Activated CD8-positive, alpha-beta memory T cell treated with anti-CD3 and anti-CD28 coated beads, Interleukin-2, amount 10 ng/mL, durations not matched to agents 7 days and 5 days (primary cell): ENCODE measurements around the gene TIPIN. TPM values are rescaled to one million over a fixed set of nuclear protein-coding genes. Genes with fewer than 3 reads are reported as not detected.

Experiments used
- ATAC-seq: fragments of 150-1000 bp; cut with Tn5 transposase; one replicate; pipeline ENCODE4 v1.10.0; 2021; ENCODE audit warnings: moderate library complexity
- CTCF ChIA-PET: fragments of 350-600 bp; sonication (Branson Sonifier 250); formaldehyde crosslinking; loops from one replicate; lab custom pipeline; 2021; ENCODE audit warnings: antibody characterized with exemption; lab: Charles Lee
- DNase-seq: peaks from one replicate; pipeline ENCODE4 v3.0.0-alpha.2; 2020
- H3K27ac Mint-ChIP-seq: one replicate; pipeline ENCODE4 v1.8.0; 2021; ENCODE audit warnings: mild to moderate bottlenecking, mixed read lengths
- H3K27me3 Mint-ChIP-seq: one replicate; pipeline ENCODE4 v1.8.0; 2021; ENCODE audit warnings: mixed read lengths
- H3K36me3 Mint-ChIP-seq: one replicate; pipeline ENCODE4 v1.8.0; 2021; ENCODE audit warnings: mild to moderate bottlenecking, mixed read lengths
- H3K4me1 Mint-ChIP-seq: one replicate; pipeline ENCODE4 v1.8.0; 2021; ENCODE audit warnings: mixed read lengths
- H3K4me3 Mint-ChIP-seq: one replicate; pipeline ENCODE4 v1.8.0; 2021; ENCODE audit warnings: mild to moderate bottlenecking, moderate library complexity, mixed read lengths
- H3K9me3 Mint-ChIP-seq: one replicate; pipeline ENCODE4 v1.8.0; 2022; ENCODE audit warnings: low read depth, mixed read lengths
- total RNA-seq, 2 experiments: library from RNA; stranded (reverse); gene quantifications; one replicate each; pipeline ENCODE4 v1.2.3, GENCODE V29; 2021

TIPIN gene
- total RNA-seq, 2 experiments from 2014 or later = 34.3 to 40.2 TPM

DNA sequence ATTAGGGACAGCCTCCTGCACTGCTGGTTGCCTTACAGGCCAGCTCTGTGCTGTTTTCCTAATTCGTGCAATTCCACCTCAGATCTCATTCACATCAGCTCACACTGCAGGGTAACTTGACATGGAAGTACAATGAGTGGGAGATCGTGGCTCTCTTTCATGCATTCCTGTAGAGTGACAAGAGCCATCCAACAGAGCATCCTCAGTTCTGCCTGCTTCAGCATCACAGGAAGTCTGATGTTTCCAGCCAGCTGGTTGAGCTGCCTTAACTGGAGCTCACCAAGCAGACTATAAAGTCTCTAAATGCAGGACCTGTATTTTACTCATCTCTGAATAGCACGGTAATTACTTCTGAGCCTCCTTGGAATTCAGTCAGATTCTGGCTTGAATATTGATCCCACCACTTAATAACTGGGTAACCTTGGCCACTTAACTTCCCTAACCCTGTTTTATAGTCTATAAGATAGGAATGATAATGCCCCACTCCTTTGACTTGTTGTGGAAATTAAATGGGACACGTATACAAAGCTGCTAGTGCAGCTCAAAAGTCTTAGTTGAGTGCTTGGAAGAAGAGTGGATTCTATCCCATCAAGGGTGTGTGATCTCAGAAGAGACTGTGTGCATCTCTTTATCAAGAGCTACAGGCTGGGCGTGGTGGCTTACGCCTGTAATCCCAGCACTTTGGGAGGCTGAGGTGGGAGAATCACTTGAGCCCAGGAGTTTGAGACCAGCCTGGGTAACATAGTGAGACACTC lies 64.5 kb downstream of the TIPIN start:
- Mint-ChIP-seq H3K27ac (peak overlapping the region; percentile 85), H3K4me3 (peak overlapping the region; percentile 77), H3K36me3 (peaks cover 7% of the 10 kb centered on the region), H3K27me3 (no peaks in the 10 kb centered on the region), H3K4me1 (peaks cover 36% of the 10 kb centered on the region), H3K9me3 (no peaks in the 10 kb centered on the region)
- no peak for DNase-seq
- CTCF ChIA-PET = interaction anchor here (0.6 to 2.1 kb wide), 5 partner anchors 39 to 784 kb away, joined by 3 to 16 read pairs (median 3); partner anchors contain the start of gene SNAPC5
- no peak for ATAC-seq

DNA sequence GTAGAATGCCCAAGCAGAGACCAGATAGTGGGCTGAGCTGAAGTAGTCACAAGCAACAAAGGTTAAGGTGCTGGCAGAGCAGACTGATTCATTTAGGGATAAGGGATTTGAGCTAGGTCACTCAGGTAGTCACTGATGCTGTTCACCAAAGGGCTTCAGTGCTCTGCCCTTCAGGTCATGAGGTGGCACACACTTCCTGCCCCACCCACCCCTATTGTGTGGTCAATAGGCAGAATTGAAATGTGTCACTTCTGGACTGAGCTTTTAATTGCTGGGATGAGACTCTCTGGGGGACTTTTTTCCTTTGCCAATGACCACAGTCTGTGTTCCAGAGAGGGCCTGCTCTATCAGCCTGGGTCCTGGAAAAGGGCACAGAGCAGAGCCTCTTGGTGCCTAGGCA lies 66.0 kb downstream of the TIPIN start:
- peak; percentile 63 for DNase-seq
- no peak for ATAC-seq
- Mint-ChIP-seq H3K27me3 (no peaks in the 10 kb centered on the region), H3K4me3 (no peak overlapping the region), H3K4me1 (peaks cover 33% of the 10 kb centered on the region), H3K27ac (no peak overlapping the region), H3K36me3 (peaks cover 1% of the 10 kb centered on the region), H3K9me3 (no peaks in the 10 kb centered on the region)
- CTCF ChIA-PET = interaction anchor here (0.9 kb wide), 1 partner anchor 209 kb away, joined by 4 read pairs; no protein-coding TSS in a partner anchor

GRCh38 chr15:66290007-66290406 lies 66.5 kb downstream of the TIPIN start:
- Mint-ChIP-seq H3K4me1 (peaks cover 32% of the 10 kb centered on the region), H3K9me3 (no peaks in the 10 kb centered on the region), H3K27ac (no peak overlapping the region), H3K36me3 (no peaks in the 10 kb centered on the region), H3K27me3 (no peaks in the 10 kb centered on the region), H3K4me3 (no peak overlapping the region)
- DNase-seq (no peak), ATAC-seq (no peak)
- CTCF ChIA-PET = interaction anchor here (0.9 kb wide), 1 partner anchor 209 kb away, joined by 4 read pairs; no protein-coding TSS in a partner anchor

GRCh38 chr15:66288551-66289185 lies 67.8 kb downstream of the TIPIN start:
- no peak for ATAC-seq

DNA sequence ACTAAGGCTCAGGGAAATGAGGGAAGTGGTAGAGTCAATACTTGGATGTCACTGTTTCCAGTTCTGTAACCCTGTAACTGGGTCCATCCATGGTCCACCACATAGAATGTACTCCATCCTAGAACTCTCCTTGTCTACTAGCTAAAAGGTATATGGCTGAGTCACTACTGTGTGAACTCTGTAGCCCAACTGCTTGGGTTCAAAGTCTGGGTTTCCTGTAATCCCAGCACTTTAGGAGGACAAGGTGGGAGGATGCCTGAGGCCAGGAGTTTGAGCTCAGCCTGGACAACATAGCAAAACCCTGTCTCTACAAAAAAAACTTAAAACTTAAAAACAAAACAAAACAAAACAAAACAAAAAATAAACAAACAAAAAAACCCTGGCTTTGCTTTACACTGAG lies 68.4 kb downstream of the TIPIN start:
- ATAC-seq = no peak
- CTCF ChIA-PET = interaction anchor here (0.6 to 2.8 kb wide), 10 partner anchors 9 to 771 kb away, joined by 3 to 16 read pairs (median 4); partner anchors contain the start of gene SNAPC5
- H3K27ac Mint-ChIP-seq = no peak overlapping the region

More at GRCh38 chr15:66288551-66289185, 67.8 kb downstream of the TIPIN start:
- DNase-seq = no peak
- Mint-ChIP-seq H3K4me3 (no peak overlapping the region), H3K27me3 (no peaks in the 10 kb centered on the region), H3K4me1 (peaks cover 22% of the 10 kb centered on the region), H3K36me3 (no peaks in the 10 kb centered on the region), H3K27ac (no peak overlapping the region), H3K9me3 (no peaks in the 10 kb centered on the region)
- CTCF ChIA-PET = interaction anchor here (0.6 to 2.8 kb wide), 8 partner anchors 9 to 772 kb away, joined by 3 to 16 read pairs (median 4); partner anchors contain the start of gene SNAPC5

DNA sequence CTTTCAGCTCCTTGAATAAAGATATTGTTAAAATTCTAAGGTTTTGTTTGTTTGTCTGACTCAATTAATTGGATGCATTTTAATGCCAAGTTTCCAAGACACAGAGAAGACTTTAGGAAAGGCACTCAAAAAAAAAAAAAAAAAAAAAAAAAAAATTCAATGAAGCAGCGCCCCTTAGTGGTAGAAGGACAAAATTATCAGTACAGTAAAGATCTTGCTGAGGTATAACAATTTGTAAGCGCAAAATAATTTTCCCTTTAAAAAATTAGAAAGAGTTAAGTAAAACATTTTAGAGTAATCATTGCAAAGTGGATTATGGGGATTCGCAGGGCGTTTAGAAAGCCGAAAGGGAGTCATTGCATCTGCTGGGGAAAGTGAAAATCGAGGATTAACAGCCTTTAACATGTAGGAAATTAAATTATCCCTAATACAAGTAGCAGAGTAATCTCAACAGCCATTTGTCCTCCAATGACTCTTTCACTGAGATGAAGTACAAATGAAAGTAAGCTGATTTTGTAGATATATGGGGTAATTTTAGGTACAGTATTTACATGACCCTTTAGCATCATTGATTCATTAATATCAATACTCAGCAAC lies 68.9 kb downstream of the TIPIN start:
- Mint-ChIP-seq H3K27ac (no peak overlapping the region), H3K9me3 (no peaks in the 10 kb centered on the region), H3K4me3 (no peak overlapping the region), H3K4me1 (peaks cover 21% of the 10 kb centered on the region), H3K27me3 (no peaks in the 10 kb centered on the region), H3K36me3 (no peaks in the 10 kb centered on the region)
- DNase-seq (no peak), ATAC-seq (no peak)
- CTCF ChIA-PET = interaction anchor here (0.6 to 2.8 kb wide), 19 partner anchors 10 to 1979 kb away, joined by 3 to 16 read pairs (median 3); partner anchors contain the start of genes MEGF11 and SNAPC5

More for the DNA sequence above, 68.4 kb downstream of the TIPIN start:
- H3K4me1 Mint-ChIP-seq = peaks cover 22% of the 10 kb centered on the region
- no peak for DNase-seq
- no peaks in the 10 kb centered on the region for H3K36me3 Mint-ChIP-seq
- H3K4me3 Mint-ChIP-seq = no peak overlapping the region
- no peaks in the 10 kb centered on the region for H3K9me3 Mint-ChIP-seq
- no peaks in the 10 kb centered on the region for H3K27me3 Mint-ChIP-seq

Other genes starting within 250 kb of the TIPIN start
- gene MEGF11, start 102.9 kb downstream of the TIPIN start, total RNA-seq = not detected
- 10 to 100 TPM; 20.7 to 22.9 TPM for gene DIS3L, start 63.1 kb downstream of the TIPIN start, total RNA-seq
- gene MAP2K1, start 30.2 kb upstream of the TIPIN start, total RNA-seq = 10 to 100 TPM; 83.3 to 83.5 TPM
- gene SNAPC5, start 141.1 kb upstream of the TIPIN start, total RNA-seq = 10 to 100 TPM; 29.3 to 30.0 TPM
- 1,000 to 10,000 TPM; 2,060 to 2,722 TPM for gene RPL4, start 148.2 kb upstream of the TIPIN start, total RNA-seq
- gene ZWILCH, start 148.6 kb upstream of the TIPIN start, total RNA-seq = 10 to 100 TPM; 35.6 to 44.6 TPM
- gene LCTL, start 209.3 kb upstream of the TIPIN start, total RNA-seq = not detected